Esophagus squamous epithelium (tissue), 5 donors: ENCODE data around the gene ETNK1. TPM values are rescaled to one million over a fixed set of nuclear protein-coding genes. Genes with fewer than 3 reads are reported as not detected.

Experiments used
- DNase-seq: peaks from one replicate; lab custom pipeline; 2025; lab: John Stamatoyannopoulos, UW
- H3K27ac ChIP-seq, 4 donors: fragments of 200-600 bp; sonication (generic); one replicate each; pipeline ENCODE4 v1.5.1; 2016 to 2019; ENCODE audit warnings: mild to moderate bottlenecking in 1 of 4
- H3K27me3 ChIP-seq, 4 donors: fragments of 200-600 bp; sonication (generic); 1 replicate in 3 of 4; 2 replicates in 1 of 4; pipeline versions ENCODE4 v1.5.1 to v1.6.0; 2017 to 2021; ENCODE audit warnings: antibody characterized with exemption in 1 of 4
- H3K36me3 ChIP-seq, 3 donors: fragments of 200-600 bp; sonication (generic); one replicate each; pipeline ENCODE4 v1.5.1; 2016 to 2019
- H3K4me1 ChIP-seq, 3 donors: fragments of 200-600 bp; sonication (generic); one replicate each; pipeline ENCODE4 v1.5.1; 2017 to 2019
- H3K4me3 ChIP-seq, 4 donors: fragments of 200-600 bp; sonication (generic); 1 replicate in 3 of 4; 2 replicates in 1 of 4; pipeline ENCODE4 v1.5.1; 2016 to 2019; ENCODE audit warnings: mild to moderate bottlenecking in 2 of 4, moderate library complexity in 1 of 4
- H3K9me3 ChIP-seq, 3 donors: fragments of 200-600 bp; sonication (generic); one replicate each; pipeline ENCODE4 v1.5.1; 2016 to 2019
- CTCF ChIP-seq, 6 experiments: fragments of 450-650 bp in 4 of 6; fragments of 200-600 bp in 2 of 6; sonication (generic) in 2 of 6; IDR thresholded peaks; one replicate each; pipeline ENCODE4 v1.5.1; 2016 to 2019; ENCODE audit warnings: antibody characterized with exemption in 6 of 6, mild to moderate bottlenecking in 4 of 6, moderate library complexity in 4 of 6
- POLR2A ChIP-seq, 4 donors: fragments of 450-650 bp; IDR thresholded peaks; one replicate each; pipeline ENCODE4 v1.6.1; 2017; ENCODE audit warnings: antibody characterized with exemption in 4 of 4, mild to moderate bottlenecking in 4 of 4, moderate library complexity in 3 of 4
- WGBS, 2 donors: methylation state at CpG; one replicate each; pipeline ENCODE4 v1.1.5; 2018; 5-methylcytosine and 5-hydroxymethylcytosine counted together
- intact Hi-C: fragments of 100-400 bp; cut with DNase I; formaldehyde crosslinking; loops from one replicate; pipeline ENCODE4 v1.15.0; 2022
- total RNA-seq, 4 donors: library from RNA; depleted of rRNA; stranded (reverse); fragments of >200 nt; gene quantifications; one replicate each; pipeline ENCODE4 v1.1.0, GENCODE V29; 2016
- donor health status: DM: yes; HTN: yes; CAD: no.

The ETNK1 gene
- total RNA-seq, 4 donors from 2014 or later = 13.9 to 37.3 (median 28.1) TPM

DNA sequence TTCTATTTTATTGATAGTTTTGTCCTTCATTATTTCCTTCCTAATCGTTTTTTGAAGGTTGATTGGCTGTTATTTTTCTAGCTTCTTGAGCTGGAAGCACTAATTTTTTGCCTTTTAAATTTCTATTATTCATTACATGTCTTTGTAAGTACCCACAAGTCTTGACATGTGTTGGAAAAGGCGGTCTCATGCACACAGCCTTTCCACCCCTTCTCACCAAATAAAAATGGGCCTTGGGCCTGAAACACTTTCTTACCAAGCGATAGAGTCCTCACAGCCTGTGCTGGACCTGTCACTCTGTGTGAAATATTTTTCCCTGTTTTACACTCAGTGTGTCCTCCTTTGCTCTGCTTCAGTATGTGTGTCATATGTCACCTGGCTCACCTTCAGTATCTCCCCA is 9.9 kb downstream of the ETNK1 start:
- WGBS, 2 donors = 44% methylated on average over 3 of the region's 3 CpGs
- H3K4me1 ChIP-seq = peaks cover 0 to 46% (median 7%) of the 10 kb centered on the region in 3 donors
- no peaks in the 10 kb centered on the region for H3K9me3 ChIP-seq
- intact Hi-C loops = no loop called here
- no peak overlapping the region for H3K4me3 ChIP-seq
- H3K36me3 ChIP-seq = peaks cover 0 to 13% (median 0%) of the 10 kb centered on the region in 3 donors
- no peak for TF ChIP-seq POLR2A (IDR thresholded peaks at IDR 0.05)
- TF ChIP-seq CTCF (IDR thresholded peaks at IDR 0.05) = no peak
- H3K27me3 ChIP-seq = no peaks in the 10 kb centered on the region
- no peak for DNase-seq
- H3K27ac ChIP-seq = no peak overlapping the region

- Histone ChIP-seq H3K4me1 (peaks cover 0 to 37% (median 7%) of the 10 kb centered on the region in 3 donors), H3K36me3 (peaks cover 0 to 13% (median 0%) of the 10 kb centered on the region in 3 donors), H3K4me3 (no peak overlapping the region), H3K9me3 (no peaks in the 10 kb centered on the region), H3K27ac (no peak overlapping the region), H3K27me3 (no peaks in the 10 kb centered on the region)
- DNase-seq = no peak
- 27 to 29% methylated on average over 1 of the region's 1 CpG for WGBS, 2 donors
- no peak for TF ChIP-seq POLR2A (IDR thresholded peaks at IDR 0.05)
- no peak for TF ChIP-seq CTCF (IDR thresholded peaks at IDR 0.05)
- intact Hi-C loops = no loop called here
Observed at GRCh38 chr12:22635812-22636211, 10.8 kb downstream of the ETNK1 start.

- H3K36me3 ChIP-seq = peaks cover 0 to 6% (median 0%) of the 10 kb centered on the region in 3 donors
- H3K4me1 ChIP-seq = peaks cover 0 to 3% (median 0%) of the 10 kb centered on the region in 3 donors
- TF ChIP-seq POLR2A (IDR thresholded peaks at IDR 0.05) = no peak
- no peak overlapping the region for H3K4me3 ChIP-seq
- H3K27ac ChIP-seq = no peak overlapping the region
- intact Hi-C loops = no loop called here
- 93 to 97% methylated on average over 2 of the region's 2 CpGs for WGBS, 2 donors
- H3K27me3 ChIP-seq = no peaks in the 10 kb centered on the region
- no peaks in the 10 kb centered on the region for H3K9me3 ChIP-seq
- DNase-seq = no peak
Observed at GRCh38 chr12:22640851-22641250, 15.9 kb downstream of the ETNK1 start.

DNA sequence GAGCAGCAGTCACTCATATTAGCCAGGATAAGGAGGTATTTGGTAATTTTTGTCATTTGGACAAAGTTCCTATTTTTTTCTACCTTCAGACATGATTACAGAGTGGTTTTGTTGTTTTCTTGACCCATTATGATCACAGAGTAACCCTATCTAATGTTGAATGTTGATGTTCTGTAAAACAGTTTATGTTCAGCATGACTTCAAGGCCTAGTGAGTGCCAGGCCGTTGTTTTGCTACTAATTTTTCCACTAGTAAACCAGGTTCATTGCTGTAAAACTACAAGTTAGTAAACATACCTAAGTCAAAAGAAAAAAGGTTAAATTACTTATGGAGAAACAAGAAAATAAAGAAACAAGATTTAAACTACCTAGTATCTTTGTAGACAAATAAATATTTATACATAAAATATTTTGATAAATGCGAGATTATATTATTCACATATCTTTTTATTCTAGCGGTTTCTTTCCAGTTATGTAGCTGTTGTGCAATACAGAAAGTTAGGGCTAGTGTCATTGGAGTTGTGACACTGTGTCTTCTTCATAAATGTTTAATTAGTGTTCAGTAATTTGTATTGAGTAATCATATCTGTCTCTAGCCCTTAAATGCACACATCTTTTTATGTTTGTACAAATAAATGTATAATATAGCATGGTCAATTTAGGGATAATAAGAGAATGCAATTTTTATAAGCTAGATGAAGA is 16.5 kb downstream of the ETNK1 start:
- 79 to 82% methylated on average over 3 of the region's 3 CpGs for WGBS, 2 donors
- intact Hi-C loops = no loop called here
- Histone ChIP-seq H3K36me3 (peaks cover 0 to 6% (median 0%) of the 10 kb centered on the region in 3 donors), H3K9me3 (no peaks in the 10 kb centered on the region), H3K27ac (no peak overlapping the region), H3K4me1 (no peaks in the 10 kb centered on the region), H3K4me3 (no peak overlapping the region), H3K27me3 (no peaks in the 10 kb centered on the region)
- DNase-seq = no peak
- no peak for TF ChIP-seq CTCF (IDR thresholded peaks at IDR 0.05)

DNA sequence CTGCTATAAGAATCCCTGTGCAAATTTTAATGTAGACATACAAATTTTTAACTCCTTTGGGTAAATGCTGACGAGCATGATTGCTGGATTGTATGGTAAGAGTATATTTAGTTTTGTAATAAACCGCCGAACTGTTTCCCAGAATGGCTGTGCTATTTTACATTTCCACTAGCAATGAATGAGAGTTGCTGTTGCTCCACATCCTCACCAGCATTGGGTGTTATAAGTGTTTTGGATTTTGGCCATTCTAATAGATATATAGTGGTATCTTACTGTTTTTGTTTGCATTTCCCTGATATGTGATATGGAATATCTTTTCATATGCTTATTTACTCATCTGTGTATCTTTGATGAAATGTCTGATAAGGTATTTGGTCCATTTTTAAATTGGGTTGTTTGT is 23.7 kb downstream of the ETNK1 start:
- 97 to 99% methylated on average over 3 of the region's 3 CpGs for WGBS, 2 donors
- no peaks in the 10 kb centered on the region for H3K9me3 ChIP-seq
- peaks cover 0 to 5% (median 0%) of the 10 kb centered on the region in 3 donors for H3K36me3 ChIP-seq
- no peak overlapping the region for H3K27ac ChIP-seq
- intact Hi-C loops = no loop called here
- no peaks in the 10 kb centered on the region for H3K27me3 ChIP-seq
- no peak for DNase-seq
- H3K4me1 ChIP-seq = peaks cover 0 to 6% (median 6%) of the 10 kb centered on the region in 3 donors
- TF ChIP-seq CTCF (IDR thresholded peaks at IDR 0.05) (no peak), POLR2A (IDR thresholded peaks at IDR 0.05) (no peak)
- no peak overlapping the region for H3K4me3 ChIP-seq
